Inferior parietal cortex (tissue), 1 donor: Measurements from ENCODE around the gene FAM131A.

Experiments used
- DNase-seq: peaks from one replicate; pipeline ENCODE4 v3.0.0-alpha.2; 2016; ENCODE audit errors: extremely low spot score

The FAM131A gene

GRCh38 chr3:184316792-184317191, 20.6 kb upstream of the FAM131A start:
- DNase-seq: no peak

- no peak for DNase-seq
Measured at GRCh38 chr3:184317201-184317600, 20.2 kb upstream of the FAM131A start.

DNA sequence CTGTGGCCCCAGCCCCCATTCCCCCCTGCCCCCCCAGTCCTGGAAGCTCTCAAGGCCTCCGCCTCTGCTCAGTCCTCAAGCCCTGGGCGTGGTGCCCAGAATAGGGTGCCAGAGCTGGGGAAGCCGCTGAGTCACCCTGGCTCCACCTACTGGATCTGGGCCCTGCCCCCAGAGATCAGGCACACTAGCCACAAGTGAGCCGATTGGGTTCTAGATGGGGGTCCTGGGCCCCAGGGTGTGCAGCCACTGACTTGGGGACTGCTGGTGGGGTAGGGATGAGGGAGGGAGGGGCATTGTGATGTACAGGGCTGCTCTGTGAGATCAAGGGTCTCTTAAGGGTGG, 17.3 kb upstream of the FAM131A start:
- peak; percentile 93 for DNase-seq

DNA sequence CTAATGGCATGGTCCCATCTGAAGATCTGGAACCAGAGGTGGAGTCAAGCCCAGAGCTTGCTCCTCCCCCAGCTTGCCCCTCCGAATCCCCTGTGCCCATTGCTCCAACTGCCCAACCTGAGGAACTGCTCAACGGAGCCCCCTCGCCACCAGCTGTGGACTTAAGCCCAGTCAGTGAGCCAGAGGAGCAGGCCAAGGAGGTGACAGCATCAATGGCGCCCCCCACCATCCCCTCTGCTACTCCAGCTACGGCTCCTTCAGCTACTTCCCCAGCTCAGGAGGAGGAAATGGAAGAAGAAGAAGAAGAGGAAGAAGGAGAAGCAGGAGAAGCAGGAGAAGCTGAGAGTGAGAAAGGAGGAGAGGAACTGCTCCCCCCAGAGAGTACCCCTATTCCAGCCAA, 15.7 kb upstream of the FAM131A start:
- no peak for DNase-seq

DNA sequence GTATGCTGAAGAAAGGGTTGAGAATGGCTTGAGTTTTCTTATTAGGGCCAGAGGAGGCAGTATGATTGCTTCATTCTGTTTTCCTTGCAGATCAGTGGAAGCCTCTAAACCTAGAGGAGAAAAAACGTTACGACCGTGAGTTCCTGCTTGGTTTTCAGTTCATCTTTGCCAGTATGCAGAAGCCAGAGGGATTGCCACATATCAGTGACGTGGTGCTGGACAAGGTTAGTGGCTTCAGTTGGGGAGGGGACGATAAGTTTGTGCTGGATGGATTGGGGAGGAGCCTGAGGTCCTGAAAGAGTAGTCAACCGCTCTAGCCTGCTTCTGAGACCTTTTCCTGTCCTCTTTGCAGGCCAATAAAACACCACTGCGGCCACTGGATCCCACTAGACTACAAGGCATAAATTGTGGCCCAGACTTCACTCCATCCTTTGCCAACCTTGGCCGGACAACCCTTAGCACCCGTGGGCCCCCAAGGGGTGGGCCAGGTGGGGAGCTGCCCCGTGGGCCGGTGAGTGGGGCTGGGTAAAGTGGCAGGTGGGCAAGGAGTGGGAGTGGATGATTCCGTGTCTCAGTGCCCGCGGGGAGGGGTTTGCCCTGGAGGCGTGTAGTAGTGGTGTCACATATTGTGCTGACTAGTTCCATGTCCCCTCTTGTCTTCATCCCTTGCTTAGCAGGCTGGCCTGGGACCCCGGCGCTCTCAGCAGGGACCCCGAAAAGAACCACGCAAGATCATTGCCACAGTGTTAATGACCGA, 14.5 kb upstream of the FAM131A start:
- DNase-seq: no peak

DNA sequence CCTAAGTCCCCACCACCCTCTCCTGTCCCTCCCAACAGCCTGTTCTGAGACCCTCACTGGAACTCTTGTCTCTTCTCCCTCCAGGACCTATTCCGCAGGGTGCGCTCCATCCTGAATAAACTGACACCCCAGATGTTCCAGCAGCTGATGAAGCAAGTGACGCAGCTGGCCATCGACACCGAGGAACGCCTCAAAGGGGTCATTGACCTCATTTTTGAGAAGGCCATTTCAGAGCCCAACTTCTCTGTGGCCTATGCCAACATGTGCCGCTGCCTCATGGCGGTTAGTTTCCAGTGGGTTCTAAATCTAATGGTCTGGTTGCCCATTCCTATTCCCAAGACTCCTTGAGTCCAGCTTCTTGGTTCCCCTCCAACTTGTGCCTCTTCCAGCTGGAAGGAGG, 13.7 kb upstream of the FAM131A start:
- no peak for DNase-seq

DNA sequence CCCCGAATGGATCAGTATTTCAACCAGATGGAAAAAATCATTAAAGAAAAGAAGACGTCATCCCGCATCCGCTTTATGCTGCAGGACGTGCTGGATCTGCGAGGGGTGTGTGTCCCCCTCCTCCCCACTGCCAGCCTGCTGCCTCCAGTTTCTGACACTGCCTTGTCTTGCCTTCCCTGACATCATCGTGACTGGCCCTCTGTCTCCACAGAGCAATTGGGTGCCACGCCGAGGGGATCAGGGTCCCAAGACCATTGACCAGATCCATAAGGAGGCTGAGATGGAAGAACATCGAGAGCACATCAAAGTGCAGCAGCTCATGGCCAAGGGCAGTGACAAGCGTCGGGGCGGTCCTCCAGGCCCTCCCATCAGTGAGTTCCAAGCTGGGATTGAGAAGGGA, 12.1 kb upstream of the FAM131A start:
- no peak for DNase-seq

GRCh38 chr3:184325715-184326369, 11.6 kb upstream of the FAM131A start:
- no peak for DNase-seq

DNA sequence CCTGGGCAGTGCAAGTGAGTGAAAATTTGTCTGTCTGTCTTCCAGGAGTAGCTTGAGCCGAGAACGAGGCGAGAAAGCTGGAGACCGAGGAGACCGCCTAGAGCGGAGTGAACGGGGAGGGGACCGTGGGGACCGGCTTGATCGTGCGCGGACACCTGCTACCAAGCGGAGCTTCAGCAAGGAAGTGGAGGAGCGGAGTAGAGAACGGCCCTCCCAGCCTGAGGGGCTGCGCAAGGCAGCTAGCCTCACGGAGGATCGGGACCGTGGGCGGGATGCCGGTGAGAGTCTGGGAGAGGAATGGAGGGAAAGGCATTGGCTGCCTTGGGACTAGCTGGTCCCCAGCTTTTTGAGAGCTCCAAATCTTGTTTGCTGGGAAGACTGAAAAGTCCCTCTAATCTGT, 10.2 kb upstream of the FAM131A start:
- DNase-seq: no peak

DNA sequence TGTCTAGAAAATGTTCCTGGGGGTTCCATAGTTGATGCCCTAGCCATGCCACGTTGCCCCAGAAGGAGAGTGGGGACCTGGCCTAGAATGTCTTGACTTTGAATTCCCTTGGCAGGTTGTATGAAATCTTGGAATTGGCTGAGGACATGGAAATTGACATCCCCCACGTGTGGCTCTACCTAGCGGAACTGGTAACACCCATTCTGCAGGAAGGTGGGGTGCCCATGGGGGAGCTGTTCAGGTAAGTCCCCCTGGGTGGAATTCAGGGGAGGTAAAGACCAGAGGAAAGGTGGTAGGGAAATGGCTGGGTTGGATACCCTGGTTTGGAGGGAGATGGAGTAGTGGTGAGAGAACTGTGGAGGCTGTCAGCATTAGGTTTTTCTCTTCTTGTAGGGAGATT, 8.9 kb upstream of the FAM131A start:
- DNase-seq: no peak

DNA sequence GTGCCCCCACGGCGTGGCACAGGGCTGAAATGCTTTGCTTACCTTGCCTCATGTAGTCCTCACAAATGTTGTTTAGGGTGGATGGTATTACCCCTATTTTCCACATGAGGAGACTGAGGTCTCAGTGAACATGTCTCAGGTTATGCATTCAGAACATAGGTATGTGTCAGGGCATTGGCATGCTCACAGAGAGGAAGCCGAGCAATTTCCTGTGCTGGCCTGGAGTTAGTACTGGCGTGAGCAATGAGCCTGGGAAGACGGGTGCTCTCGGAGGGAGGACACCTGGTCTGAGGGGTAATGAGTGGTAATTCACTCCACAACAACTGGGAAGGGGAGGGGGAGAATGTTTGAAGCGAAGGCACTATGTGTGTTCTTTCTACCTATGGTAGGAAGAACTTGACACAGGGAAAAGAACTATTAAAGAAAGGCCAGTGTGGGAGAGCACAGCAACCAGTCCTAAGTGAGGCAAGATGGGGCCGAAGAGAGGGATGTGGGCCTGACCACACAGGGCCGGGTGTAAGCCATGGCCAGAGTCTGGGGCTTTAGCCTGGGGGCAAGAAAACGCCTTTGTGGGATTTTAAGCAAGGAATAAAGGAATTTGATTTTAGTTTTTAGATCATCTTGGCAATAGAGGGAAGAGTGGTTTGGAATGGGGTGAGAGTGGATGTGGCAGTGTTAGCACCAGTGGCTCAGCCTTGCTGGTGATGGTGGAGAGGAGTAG, 4.9 kb upstream of the FAM131A start:
- no peak for DNase-seq

DNA sequence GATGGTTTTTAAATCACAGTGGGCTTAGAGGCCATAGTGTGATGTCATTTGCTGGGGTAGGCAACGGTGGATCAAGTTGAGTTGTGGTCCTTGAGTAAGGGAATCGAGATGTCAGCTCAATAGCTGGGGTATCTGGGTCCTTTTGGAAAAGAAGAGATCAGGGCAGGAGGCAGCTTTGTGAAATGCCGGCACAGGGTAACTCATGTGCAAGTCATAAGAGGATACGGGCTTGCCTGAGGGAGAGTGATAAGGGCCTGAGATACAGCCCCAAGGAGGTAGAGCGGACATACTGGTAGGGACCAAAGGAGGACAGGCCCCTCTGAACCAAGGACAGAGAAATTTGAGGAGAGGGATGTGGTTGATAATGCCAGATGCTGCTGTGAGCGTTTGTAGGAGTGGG, 4.2 kb upstream of the FAM131A start:
- DNase-seq: no peak

DNA sequence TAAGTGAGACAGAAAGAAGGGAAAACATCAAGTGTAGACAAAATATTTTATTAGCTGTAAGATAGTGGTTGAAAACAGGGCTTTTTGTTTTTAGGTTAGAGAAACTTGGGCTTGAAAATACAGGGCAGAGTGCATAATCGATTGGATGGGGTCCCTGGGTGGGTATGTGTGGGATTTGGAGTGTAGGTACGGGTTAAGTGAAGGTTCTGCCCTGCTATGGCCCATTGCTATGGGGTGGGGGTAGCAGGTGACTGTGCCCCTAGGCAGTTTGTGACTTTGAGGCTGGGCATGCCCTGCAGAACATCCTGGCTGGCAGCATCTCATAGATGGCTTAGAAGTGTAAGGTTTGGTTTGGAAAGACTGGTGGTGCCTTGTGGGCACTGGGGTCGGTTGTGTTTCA, 3.7 kb upstream of the FAM131A start:
- DNase-seq: no peak

DNA sequence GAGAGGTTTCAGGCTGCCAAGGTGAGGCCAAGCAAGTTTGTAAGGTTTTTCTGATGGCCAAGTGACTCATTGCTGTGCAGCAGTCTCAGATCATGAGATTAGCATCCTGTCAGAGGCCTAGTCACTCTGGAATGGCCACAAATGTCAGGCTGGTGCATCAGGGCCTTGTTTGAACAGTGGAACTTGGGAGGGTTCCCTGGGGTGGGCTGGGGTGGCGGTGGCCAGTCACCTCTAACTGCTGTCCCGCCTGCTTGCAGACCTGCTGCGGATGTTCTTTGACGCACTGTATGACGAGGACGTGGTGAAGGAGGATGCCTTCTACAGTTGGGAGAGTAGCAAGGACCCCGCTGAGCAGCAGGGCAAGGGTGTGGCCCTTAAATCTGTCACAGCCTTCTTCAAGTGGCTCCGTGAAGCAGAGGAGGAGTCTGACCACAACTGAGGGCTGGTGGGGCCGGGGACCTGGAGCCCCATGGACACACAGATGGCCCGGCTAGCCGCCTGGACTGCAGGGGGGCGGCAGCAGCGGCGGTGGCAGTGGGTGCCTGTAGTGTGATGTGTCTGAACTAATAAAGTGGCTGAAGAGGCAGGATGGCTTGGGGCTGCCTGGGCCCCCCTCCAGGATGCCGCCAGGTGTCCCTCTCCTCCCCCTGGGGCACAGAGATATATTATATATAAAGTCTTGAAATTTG, 2.8 kb upstream of the FAM131A start:
- DNase-seq: no peak

DNA sequence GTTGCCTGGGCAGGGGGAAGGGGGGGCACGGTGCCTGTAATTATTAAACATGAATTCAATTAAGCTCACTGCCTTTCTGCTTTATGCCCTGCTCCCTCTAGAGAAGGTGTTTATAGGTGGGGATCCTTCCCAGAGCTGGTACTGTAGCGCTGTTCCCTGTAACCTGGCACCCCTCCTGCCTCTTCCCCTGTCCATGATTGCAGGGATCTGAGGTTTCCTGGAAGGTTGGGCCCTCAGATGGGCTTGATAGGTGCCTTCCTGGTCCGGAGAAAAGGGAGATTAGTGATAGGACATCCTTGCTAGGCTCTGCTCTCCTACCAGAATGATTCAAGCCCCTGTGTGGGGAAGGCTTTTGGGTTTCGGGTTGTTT, 2.1 kb upstream of the FAM131A start:
- DNase-seq: no peak

GRCh38 chr3:184335661-184336546, 1.5 kb upstream of the FAM131A start:
- DNase-seq: peak; percentile 85

DNA sequence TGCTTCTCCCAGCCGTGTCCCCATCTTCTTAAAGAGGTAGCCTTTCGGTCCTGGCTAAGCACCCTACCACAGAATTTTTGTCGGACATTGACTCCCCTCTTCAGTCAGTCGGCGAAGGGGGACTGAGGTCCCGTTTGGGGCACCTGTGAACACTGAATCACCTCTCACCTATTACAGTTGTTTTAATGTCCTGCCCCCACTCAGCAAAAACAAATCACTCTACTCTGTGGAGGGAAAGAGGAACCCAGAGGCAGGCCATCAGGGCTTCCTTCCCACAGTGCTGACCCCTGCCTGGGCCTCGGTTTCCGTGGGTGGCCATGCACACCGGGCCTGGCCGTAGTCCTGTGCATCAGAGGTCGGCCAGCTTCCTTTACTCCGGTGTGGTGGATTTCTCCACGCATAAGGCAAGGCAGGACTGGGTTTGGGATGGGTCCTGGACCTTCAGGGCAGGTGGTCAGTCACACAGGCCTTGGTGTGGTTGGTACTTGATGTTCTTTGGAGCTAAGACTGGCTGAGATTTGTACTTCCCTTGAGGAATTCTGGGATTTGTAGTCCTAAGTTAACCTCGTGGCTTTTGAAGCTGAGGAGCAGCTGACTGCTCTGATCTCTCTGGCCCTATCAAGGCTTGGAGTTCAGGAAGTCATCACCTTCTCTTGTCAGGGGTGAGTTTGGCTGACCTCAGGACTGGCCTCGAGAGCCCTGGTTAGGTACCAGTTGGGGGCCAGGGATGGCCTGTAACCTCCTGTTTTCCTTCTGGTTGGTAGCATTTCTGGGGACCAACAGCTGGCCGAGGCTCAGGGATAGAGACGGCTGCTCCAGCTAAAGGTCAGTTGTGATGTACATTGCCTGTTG, 627 bp upstream of the FAM131A start:
- peak; percentile 85 for DNase-seq

GRCh38 chr3:184337981-184338380, 581 bp downstream of the FAM131A start:
- no peak for DNase-seq

DNA sequence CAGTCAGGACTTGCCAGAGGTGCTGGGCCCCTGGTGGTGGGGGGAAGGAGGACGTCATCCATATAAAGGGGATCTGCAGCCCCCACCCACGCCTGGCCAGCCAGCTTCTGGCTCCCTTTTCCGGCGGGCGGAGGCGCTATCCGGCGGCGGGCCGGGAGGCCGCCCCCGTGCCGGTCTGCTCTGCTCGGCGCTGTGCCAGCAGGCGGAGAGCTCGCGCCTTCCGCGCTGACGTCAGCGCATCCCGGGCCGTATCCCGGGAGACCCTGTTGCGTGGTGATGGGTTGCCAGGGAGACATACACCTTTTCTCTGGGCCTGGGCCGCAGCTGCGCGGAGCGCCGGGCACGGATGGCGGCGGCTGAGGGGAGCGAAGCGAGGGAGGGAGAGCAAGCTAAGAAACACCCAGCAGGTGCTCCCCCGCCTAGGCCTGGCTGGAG, 1.1 kb downstream of the FAM131A start:
- DNase-seq: peak; percentile 80

DNA sequence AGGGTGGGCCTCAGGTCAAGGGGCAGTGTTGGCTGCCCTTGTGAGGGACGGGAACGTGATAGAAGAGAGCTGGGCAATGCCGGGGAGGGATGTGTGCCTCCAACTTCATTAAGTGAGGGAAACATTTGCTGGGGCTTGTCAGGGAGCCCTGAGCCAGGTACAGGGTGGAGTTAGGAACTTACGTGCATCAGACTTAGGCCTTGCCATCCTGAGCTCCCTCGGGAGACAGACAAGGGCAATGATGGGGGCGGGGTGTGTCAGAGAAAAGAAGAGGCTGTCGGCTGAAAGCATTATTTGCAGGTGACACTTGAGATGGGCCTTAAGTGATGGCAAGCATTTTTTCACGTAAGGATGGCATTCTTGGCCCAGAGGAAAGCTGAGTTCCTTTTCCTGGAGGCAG, 1.6 kb downstream of the FAM131A start:
- DNase-seq: no peak
